ENCODE results near the gene IL17F. TPM values are rescaled to one million over a fixed set of nuclear protein-coding genes. Genes with fewer than 3 reads are reported as not detected.

IL17F gene
- total and polyA plus RNA-seq, 8 donors, result not detected

- no peak for FAIRE-seq
- DNase-seq, result no peak
- no peak for ATAC-seq
- no peaks in the 10 kb centered on the region for H3K4me1 ChIP-seq
- H3K27me3 ChIP-seq, result peaks cover 0 to 3% (median 0%) of the 10 kb centered on the region in 4 donors
- H3K36me3 ChIP-seq, result no peaks in the 10 kb centered on the region
- no peak overlapping the region for H3K4me3 ChIP-seq
- intact Hi-C loops (cut with DNase I), result loop anchor here in 1 of 3 donors (10.0 kb wide), 1 partner anchor 196 kb away; no protein-coding TSS in a partner anchor
- H3K27ac ChIP-seq, result no peak overlapping the region
- no peak for TF ChIP-seq CTCF (IDR thresholded peaks at IDR 0.05)
- no peaks in the 10 kb centered on the region for H3K9me3 ChIP-seq
Measured at GRCh38 chr6:52251113-52251512, 6.8 kb upstream of the IL17F start.

- Histone ChIP-seq H3K9me3 (no peaks in the 10 kb centered on the region), H3K27me3 (peaks cover 0 to 3% (median 0%) of the 10 kb centered on the region in 4 donors), H3K4me1 (no peaks in the 10 kb centered on the region), H3K36me3 (no peaks in the 10 kb centered on the region), H3K27ac (no peak overlapping the region), H3K4me3 (no peak overlapping the region)
- 61 to 62% methylated on average over 2 of the region's 2 CpGs for WGBS, 2 donors
- no peak for ATAC-seq
- TF ChIP-seq CTCF (IDR thresholded peaks at IDR 0.05), result no peak
- no peak for FAIRE-seq
- intact Hi-C loops (cut with DNase I), result no loop called here
- no peak for DNase-seq
Measured at GRCh38 chr6:52249078-52249477, 4.8 kb upstream of the IL17F start.

- Histone ChIP-seq H3K4me1 (no peaks in the 10 kb centered on the region), H3K4me3 (no peak overlapping the region), H3K36me3 (no peaks in the 10 kb centered on the region), H3K9me3 (no peaks in the 10 kb centered on the region), H3K27me3 (no peaks in the 10 kb centered on the region), H3K27ac (no peak overlapping the region)
- ATAC-seq, result no peak
- no peak for FAIRE-seq
- 80 to 86% methylated on average over 1 of the region's 1 CpG for WGBS, 2 donors
- intact Hi-C loops (cut with DNase I), result no loop called here
- DNase-seq, result no peak
- no peak for TF ChIP-seq CTCF (IDR thresholded peaks at IDR 0.05)
Measured at GRCh38 chr6:52245425-52245824, 1.1 kb upstream of the IL17F start.

- peak in 2 of 4 donors; percentile 42 to 81 for ATAC-seq
- intact Hi-C loops (cut with DNase I), result no loop called here
- WGBS, 2 donors, result 91 to 93% methylated on average over 4 of the region's 4 CpGs
- H3K27me3 ChIP-seq, result no peaks in the 10 kb centered on the region
- no peaks in the 10 kb centered on the region for H3K4me1 ChIP-seq
- H3K4me3 ChIP-seq, result no peak overlapping the region
- no peak for TF ChIP-seq CTCF (IDR thresholded peaks at IDR 0.05)
- no peak overlapping the region for H3K27ac ChIP-seq
- no peaks in the 10 kb centered on the region for H3K9me3 ChIP-seq
- DNase-seq, result no peak
- no peaks in the 10 kb centered on the region for H3K36me3 ChIP-seq
- no peak for FAIRE-seq
Measured at GRCh38 chr6:52243282-52243893, 912 bp downstream of the IL17F start.

- DNase-seq (no peak), ATAC-seq (no peak), FAIRE-seq (no peak)
- Histone ChIP-seq H3K9me3 (no peaks in the 10 kb centered on the region), H3K27me3 (no peaks in the 10 kb centered on the region), H3K4me3 (no peak overlapping the region), H3K36me3 (no peaks in the 10 kb centered on the region), H3K4me1 (no peaks in the 10 kb centered on the region), H3K27ac (no peak overlapping the region)
- WGBS, 2 donors, result 57 to 60% methylated on average over 2 of the region's 2 CpGs
- TF ChIP-seq CTCF (IDR thresholded peaks at IDR 0.05), result no peak
- intact Hi-C loops (cut with DNase I), result no loop called here
Measured at GRCh38 chr6:52241819-52242218, 2.5 kb downstream of the IL17F start.

Measured in pancreas (tissue), 10 donors.